Measurements from ENCODE around the gene LAMB2. TPM values are rescaled to one million over a fixed set of nuclear protein-coding genes. Genes with fewer than 3 reads are reported as not detected.

Gene LAMB2
- total RNA-seq, 1 donor from 2014 or later = 174 TPM

DNA sequence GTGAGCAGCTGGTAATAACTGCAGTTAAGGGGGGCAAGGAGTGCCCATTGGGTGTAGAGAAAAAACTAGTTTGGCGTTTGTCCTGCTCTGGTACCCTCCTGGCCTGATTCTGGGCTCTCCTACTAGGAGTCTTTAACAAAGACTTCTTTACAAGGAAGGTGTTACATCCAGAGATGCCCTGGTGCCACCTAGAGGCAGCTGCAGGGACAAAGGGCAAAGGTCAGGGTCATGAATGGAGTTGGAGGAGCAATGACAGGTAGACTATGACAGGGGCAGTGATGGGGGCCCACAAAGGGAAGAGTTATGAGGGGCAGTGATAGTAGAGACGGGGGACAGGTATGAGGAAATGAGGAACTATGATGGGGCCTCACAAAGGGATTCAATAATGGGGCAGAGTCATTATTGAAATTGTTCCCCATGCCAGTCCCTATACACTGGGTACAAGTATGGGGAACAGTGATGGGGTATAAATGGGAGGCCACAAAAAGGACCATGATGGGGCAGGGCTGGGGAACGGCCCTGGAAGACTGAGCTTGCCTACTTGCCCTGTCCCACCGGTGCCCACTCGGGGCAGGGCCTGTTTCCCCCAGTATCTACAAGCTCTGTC, 25.4 kb upstream of the LAMB2 start:
- TF ChIP-seq, protein P1, sequence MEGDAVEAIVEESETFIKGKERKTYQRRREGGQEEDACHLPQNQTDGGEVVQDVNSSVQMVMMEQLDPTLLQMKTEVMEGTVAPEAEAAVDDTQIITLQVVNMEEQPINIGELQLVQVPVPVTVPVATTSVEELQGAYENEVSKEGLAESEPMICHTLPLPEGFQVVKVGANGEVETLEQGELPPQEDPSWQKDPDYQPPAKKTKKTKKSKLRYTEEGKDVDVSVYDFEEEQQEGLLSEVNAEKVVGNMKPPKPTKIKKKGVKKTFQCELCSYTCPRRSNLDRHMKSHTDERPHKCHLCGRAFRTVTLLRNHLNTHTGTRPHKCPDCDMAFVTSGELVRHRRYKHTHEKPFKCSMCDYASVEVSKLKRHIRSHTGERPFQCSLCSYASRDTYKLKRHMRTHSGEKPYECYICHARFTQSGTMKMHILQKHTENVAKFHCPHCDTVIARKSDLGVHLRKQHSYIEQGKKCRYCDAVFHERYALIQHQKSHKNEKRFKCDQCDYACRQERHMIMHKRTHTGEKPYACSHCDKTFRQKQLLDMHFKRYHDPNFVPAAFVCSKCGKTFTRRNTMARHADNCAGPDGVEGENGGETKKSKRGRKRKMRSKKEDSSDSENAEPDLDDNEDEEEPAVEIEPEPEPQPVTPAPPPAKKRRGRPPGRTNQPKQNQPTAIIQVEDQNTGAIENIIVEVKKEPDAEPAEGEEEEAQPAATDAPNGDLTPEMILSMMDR (IDR thresholded peaks at IDR 0.05; ENCODE audit: insufficient read depth, low read length, severe bottlenecking) = peak; percentile 59
- Histone ChIP-seq H3K36me3 (ENCODE audit: control insufficient read depth, insufficient read depth, low read length) (peaks cover 9% of the 10 kb centered on the region), H3K4me3 (ENCODE audit: low read depth, low read length) (no peak overlapping the region), H3K27me3 (ENCODE audit: control insufficient read depth, insufficient read depth, low read length) (no peaks in the 10 kb centered on the region)
- no peak for FAIRE-seq
- DNase-seq (ENCODE audit: low read depth) = peak; percentile 34

DNA sequence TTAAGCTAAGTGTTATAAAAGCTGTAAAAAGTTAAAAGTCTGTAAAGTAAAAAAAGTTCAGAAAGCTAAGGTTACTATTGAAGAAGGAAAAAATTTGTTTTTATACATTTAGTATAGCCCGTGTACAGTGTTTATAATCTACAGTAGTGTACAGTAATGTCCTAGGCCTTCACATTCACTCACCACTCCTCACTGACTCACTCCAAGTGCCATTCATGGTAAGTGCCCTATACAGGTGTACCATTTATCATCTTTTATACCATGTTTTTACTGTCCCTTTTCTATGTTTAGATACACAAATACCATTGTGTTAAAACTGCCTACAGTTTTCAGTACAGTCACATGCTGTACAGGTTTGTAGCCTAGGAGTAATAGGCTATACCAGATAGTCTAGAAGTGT, 24.4 kb upstream of the LAMB2 start:
- peak; percentile 34 for DNase-seq (ENCODE audit: low read depth)
- H3K36me3 ChIP-seq (ENCODE audit: control insufficient read depth, insufficient read depth, low read length) = peaks cover 3% of the 10 kb centered on the region
- H3K4me3 ChIP-seq (ENCODE audit: low read depth, low read length) = no peak overlapping the region
- no peak for FAIRE-seq
- TF ChIP-seq, protein P1 (IDR thresholded peaks at IDR 0.05; ENCODE audit: insufficient read depth, low read length, severe bottlenecking) = no peak
- no peaks in the 10 kb centered on the region for H3K27me3 ChIP-seq (ENCODE audit: control insufficient read depth, insufficient read depth, low read length)

DNA sequence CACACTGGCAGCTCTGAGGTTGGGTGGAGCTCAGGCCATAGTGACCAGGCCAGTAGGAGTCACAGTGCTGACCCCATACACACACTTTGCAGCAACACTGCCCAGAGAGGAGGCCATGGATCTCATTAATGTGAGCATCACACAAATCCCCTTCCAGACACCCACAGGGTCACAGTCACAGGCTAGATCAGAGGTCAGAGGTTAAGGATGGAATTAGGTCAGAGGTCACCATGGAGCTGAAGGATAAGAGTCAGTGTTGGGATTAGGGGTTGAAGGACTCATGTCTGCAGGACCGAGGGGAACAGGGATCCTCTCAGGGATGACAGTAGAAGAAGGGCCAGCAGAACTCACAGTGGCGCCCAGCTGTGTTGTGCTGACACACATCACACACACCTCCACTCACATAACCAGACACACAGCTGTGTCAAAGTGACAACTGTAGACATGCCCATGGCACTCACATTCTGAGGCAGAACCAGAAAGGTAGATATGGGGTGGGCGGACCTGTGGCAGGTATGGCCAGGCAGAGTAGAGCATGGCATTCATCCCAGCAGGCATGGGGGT, 20.6 kb upstream of the LAMB2 start:
- TF ChIP-seq, protein P1 (IDR thresholded peaks at IDR 0.05; ENCODE audit: insufficient read depth, low read length, severe bottlenecking) = no peak
- H3K27me3 ChIP-seq (ENCODE audit: control insufficient read depth, insufficient read depth, low read length) = no peaks in the 10 kb centered on the region
- H3K36me3 ChIP-seq (ENCODE audit: control insufficient read depth, insufficient read depth, low read length) = no peaks in the 10 kb centered on the region
- DNase-seq (ENCODE audit: low read depth) (no peak), FAIRE-seq (peak; percentile 40)
- no peak overlapping the region for H3K4me3 ChIP-seq (ENCODE audit: low read depth, low read length)

DNA sequence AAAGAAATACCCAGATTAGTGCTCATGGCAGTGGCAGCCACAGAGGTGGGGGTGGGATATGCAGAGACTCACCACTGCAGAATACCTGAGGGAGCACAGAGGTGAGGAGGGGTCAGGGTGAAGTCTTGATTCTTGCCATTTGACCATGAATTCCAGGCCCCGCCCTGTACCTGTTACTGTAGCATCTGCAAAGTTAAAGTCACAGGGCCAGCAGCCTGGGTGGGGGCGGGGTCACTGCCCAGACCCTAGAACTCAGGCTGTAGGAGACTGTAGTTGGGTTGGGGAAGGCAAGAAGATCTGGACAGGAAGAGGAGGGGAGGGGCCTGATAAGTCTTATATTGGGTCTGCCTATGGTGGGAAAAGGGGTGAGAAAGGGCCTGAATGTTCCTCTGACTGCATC, 18.8 kb upstream of the LAMB2 start:
- Histone ChIP-seq H3K4me3 (ENCODE audit: low read depth, low read length) (no peak overlapping the region), H3K36me3 (ENCODE audit: control insufficient read depth, insufficient read depth, low read length) (no peaks in the 10 kb centered on the region), H3K27me3 (ENCODE audit: control insufficient read depth, insufficient read depth, low read length) (no peaks in the 10 kb centered on the region)
- FAIRE-seq = no peak
- TF ChIP-seq, protein P1 (IDR thresholded peaks at IDR 0.05; ENCODE audit: insufficient read depth, low read length, severe bottlenecking) = no peak
- no peak for DNase-seq (ENCODE audit: low read depth)

DNA sequence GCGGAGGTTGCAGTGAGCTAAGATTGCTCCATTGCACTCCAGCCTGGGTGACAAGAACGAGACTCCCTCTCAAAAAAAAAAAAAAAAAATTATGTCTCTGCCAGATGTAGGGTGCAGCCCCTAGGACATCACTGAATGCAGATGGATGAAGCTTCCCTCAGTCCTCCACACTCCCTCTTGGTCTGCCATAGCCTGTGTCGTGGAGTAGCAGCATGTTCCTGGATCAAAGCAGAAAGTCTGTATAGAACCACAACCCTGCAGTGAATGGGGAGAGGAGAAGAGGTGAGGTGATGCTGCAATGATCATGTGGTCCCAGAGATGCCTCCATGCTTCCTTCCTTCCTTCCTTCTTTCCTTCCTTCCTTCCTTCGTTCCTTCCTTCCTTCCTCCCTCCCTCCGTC, 15.3 kb upstream of the LAMB2 start:
- H3K4me3 ChIP-seq (ENCODE audit: low read depth, low read length) = no peak overlapping the region
- no peak for FAIRE-seq
- no peak for DNase-seq (ENCODE audit: low read depth)
- H3K36me3 ChIP-seq (ENCODE audit: control insufficient read depth, insufficient read depth, low read length) = no peaks in the 10 kb centered on the region
- TF ChIP-seq, protein P1 (IDR thresholded peaks at IDR 0.05; ENCODE audit: insufficient read depth, low read length, severe bottlenecking) = no peak
- H3K27me3 ChIP-seq (ENCODE audit: control insufficient read depth, insufficient read depth, low read length) = no peaks in the 10 kb centered on the region

DNA sequence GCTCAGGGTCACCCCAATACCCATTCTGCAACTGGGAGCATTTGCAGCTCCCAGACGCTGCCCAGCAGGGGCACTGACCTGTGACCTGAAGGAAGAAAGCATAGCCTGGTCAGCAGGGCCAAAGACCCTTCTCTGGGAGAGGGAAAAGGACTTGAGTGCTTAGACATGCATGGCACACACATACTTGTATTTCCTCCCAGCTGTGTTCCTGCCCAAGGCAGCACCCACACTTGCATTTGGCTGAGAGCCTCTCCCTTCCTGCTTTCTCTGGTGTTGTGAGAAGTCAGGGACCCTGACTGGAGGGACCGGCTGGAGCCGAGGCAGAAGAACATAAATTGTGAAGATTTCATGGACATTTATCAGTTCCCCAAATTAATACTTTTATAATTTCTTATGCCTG, 7.2 kb upstream of the LAMB2 start:
- TF ChIP-seq, protein P1 (IDR thresholded peaks at IDR 0.05; ENCODE audit: insufficient read depth, low read length, severe bottlenecking) = no peak
- no peak for FAIRE-seq
- Histone ChIP-seq H3K36me3 (ENCODE audit: control insufficient read depth, insufficient read depth, low read length) (no peaks in the 10 kb centered on the region), H3K27me3 (ENCODE audit: control insufficient read depth, insufficient read depth, low read length) (no peaks in the 10 kb centered on the region), H3K4me3 (ENCODE audit: low read depth, low read length) (no peak overlapping the region)
- DNase-seq (ENCODE audit: low read depth) = no peak
